Type B pancreatic cell (in vitro differentiated cells): ENCODE data around the gene CRTC3. TPM values are rescaled to one million over a fixed set of nuclear protein-coding genes. Genes with fewer than 3 reads are reported as not detected.
A peak's percentile ranks its signal among the peaks of the same experiment; 100 is the strongest.

Source experiments
- DNase-seq: peaks from one replicate; pipeline ENCODE4 v3.0.0; 2021; ENCODE audit warnings: mixed read lengths; ENCODE audit not compliant: unreplicated experiment; ENCODE audit errors: extremely low spot score
- H3K27ac Mint-ChIP-seq: 2 replicates; pipeline ENCODE4 v1.8.0; 2021; ENCODE audit warnings: mild to moderate bottlenecking, mixed read lengths
- H3K27me3 Mint-ChIP-seq: 2 replicates; pipeline ENCODE4 v1.8.0; 2021; ENCODE audit warnings: mixed read lengths
- H3K36me3 Mint-ChIP-seq: 2 replicates; pipeline ENCODE4 v1.8.0; 2021; ENCODE audit warnings: mixed read lengths
- H3K4me1 Mint-ChIP-seq: one replicate; pipeline ENCODE4 v1.8.0; 2021; ENCODE audit warnings: mixed read lengths; ENCODE audit not compliant: unreplicated experiment
- H3K4me3 Mint-ChIP-seq: 2 replicates; pipeline ENCODE4 v1.8.0; 2021; ENCODE audit warnings: mild to moderate bottlenecking, mixed read lengths
- H3K9me3 Mint-ChIP-seq: 2 replicates; pipeline ENCODE4 v1.8.0; 2021; ENCODE audit warnings: mixed read lengths
- total RNA-seq: library from RNA; stranded (reverse); gene quantifications from 2 replicates; pipeline ENCODE4 v1.2.1, GENCODE V29; 2021; ENCODE audit warnings: low replicate concordance
- TF ChIP-seq, protein P1 (sequence below): fragments of 200-600 bp; sonication (generic); conservative IDR thresholded peaks from 2 replicates; pipeline ENCODE4 v1.5.0; 2021; ENCODE audit warnings: antibody characterized with exemption, mild to moderate bottlenecking

CRTC3 gene
- total RNA-seq, 1 donor from 2014 or later: 31.4 TPM

GRCh38 chr15:90582553-90582952, 52.8 kb downstream of the CRTC3 start:
- Mint-ChIP-seq H3K27ac (no peak overlapping the region), H3K36me3 (peaks cover 1% of the 10 kb centered on the region), H3K4me1 (peaks cover 18% of the 10 kb centered on the region), H3K9me3 (no peaks in the 10 kb centered on the region), H3K4me3 (no peak overlapping the region), H3K27me3 (no peaks in the 10 kb centered on the region)
- no peak for DNase-seq
- TF ChIP-seq, protein P1, sequence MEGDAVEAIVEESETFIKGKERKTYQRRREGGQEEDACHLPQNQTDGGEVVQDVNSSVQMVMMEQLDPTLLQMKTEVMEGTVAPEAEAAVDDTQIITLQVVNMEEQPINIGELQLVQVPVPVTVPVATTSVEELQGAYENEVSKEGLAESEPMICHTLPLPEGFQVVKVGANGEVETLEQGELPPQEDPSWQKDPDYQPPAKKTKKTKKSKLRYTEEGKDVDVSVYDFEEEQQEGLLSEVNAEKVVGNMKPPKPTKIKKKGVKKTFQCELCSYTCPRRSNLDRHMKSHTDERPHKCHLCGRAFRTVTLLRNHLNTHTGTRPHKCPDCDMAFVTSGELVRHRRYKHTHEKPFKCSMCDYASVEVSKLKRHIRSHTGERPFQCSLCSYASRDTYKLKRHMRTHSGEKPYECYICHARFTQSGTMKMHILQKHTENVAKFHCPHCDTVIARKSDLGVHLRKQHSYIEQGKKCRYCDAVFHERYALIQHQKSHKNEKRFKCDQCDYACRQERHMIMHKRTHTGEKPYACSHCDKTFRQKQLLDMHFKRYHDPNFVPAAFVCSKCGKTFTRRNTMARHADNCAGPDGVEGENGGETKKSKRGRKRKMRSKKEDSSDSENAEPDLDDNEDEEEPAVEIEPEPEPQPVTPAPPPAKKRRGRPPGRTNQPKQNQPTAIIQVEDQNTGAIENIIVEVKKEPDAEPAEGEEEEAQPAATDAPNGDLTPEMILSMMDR: no peak

GRCh38 chr15:90583471-90584252, 53.9 kb downstream of the CRTC3 start:
- no peaks in the 10 kb centered on the region for H3K27me3 Mint-ChIP-seq
- TF ChIP-seq, protein P1: peak; percentile 24
- H3K9me3 Mint-ChIP-seq: no peaks in the 10 kb centered on the region
- H3K4me1 Mint-ChIP-seq: peaks cover 18% of the 10 kb centered on the region
- no peaks in the 10 kb centered on the region for H3K36me3 Mint-ChIP-seq
- H3K4me3 Mint-ChIP-seq: no peak overlapping the region
- H3K27ac Mint-ChIP-seq: no peak overlapping the region
- no peak for DNase-seq

GRCh38 chr15:90584841-90585240, 55.1 kb downstream of the CRTC3 start:
- no peaks in the 10 kb centered on the region for H3K27me3 Mint-ChIP-seq
- TF ChIP-seq, protein P1: no peak
- no peak for DNase-seq
- no peak overlapping the region for H3K27ac Mint-ChIP-seq
- H3K4me3 Mint-ChIP-seq: no peak overlapping the region
- H3K36me3 Mint-ChIP-seq: no peaks in the 10 kb centered on the region
- peaks cover 18% of the 10 kb centered on the region for H3K4me1 Mint-ChIP-seq
- H3K9me3 Mint-ChIP-seq: no peaks in the 10 kb centered on the region

- Mint-ChIP-seq H3K4me1 (peaks cover 18% of the 10 kb centered on the region), H3K36me3 (no peaks in the 10 kb centered on the region), H3K4me3 (no peak overlapping the region), H3K9me3 (no peaks in the 10 kb centered on the region), H3K27ac (no peak overlapping the region), H3K27me3 (no peaks in the 10 kb centered on the region)
- TF ChIP-seq, protein P1: no peak
- no peak for DNase-seq
Measured at GRCh38 chr15:90585863-90586262, 56.1 kb downstream of the CRTC3 start.

DNA sequence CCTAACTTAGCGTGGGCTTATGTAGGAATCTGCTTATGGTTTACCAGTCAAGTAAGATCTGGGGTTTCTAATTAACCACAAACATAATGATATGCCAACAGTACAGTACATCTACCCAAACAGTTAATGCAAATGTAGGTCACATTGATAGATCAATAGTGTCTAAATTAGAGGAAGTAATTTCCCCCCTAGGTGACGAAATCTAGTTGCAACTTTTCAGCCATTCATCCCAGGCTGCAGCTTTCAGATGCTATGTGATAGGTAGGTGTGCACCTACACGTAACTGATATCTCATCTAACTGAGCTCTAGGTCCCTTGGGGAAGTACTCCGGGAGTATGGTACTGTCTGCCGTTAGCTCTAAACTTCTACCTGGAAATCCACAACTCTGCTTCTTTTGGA, 57.2 kb downstream of the CRTC3 start:
- Mint-ChIP-seq H3K4me1 (peaks cover 10% of the 10 kb centered on the region), H3K9me3 (no peaks in the 10 kb centered on the region), H3K27ac (no peak overlapping the region), H3K36me3 (peaks cover 3% of the 10 kb centered on the region), H3K4me3 (no peak overlapping the region), H3K27me3 (no peaks in the 10 kb centered on the region)
- TF ChIP-seq, protein P1: no peak
- no peak for DNase-seq
